CD14-positive monocyte (primary cell): Measurements from ENCODE around the gene RGCC. TPM values are rescaled to one million over a fixed set of nuclear protein-coding genes. Genes with fewer than 3 reads are reported as not detected.

Experiments
- DNase-seq, 3 donors: peaks; one replicate each; pipeline ENCODE4 v3.0.0-alpha.2; 2011 to 2022
- H2AFZ ChIP-seq: 2 replicates; pipeline ENCODE4 v1.6.0; 2012; ENCODE audit warnings: mild to moderate bottlenecking, low read depth, low read length, inconsistent platforms; ENCODE audit not compliant: insufficient read depth, poor library complexity, severe bottlenecking
- H3K27ac ChIP-seq, 2 donors: 1 replicate in 1 of 2; 2 replicates in 1 of 2; pipeline ENCODE4 v1.5.1; 2012 to 2013; ENCODE audit warnings: low read length in 2 of 2, control low read depth in 1 of 2, inconsistent platforms in 1 of 2, low read depth in 1 of 2, mild to moderate bottlenecking in 1 of 2
- H3K27me3 ChIP-seq, 2 donors: one replicate each; pipeline versions ENCODE4 v1.6.0 to v1.6.1; 2011 to 2013; ENCODE audit warnings: low read length in 2 of 2; ENCODE audit not compliant: control insufficient read depth in 2 of 2, insufficient read depth in 2 of 2
- H3K36me3 ChIP-seq, 2 donors: replicated peaks in 1 of 2; 1 replicate in 1 of 2; 2 replicates in 1 of 2; pipeline versions ENCODE4 v1.5.1 to v1.6.1; 2012 to 2013; ENCODE audit warnings: low read length in 2 of 2, control low read depth in 1 of 2, inconsistent platforms in 1 of 2, mild to moderate bottlenecking in 1 of 2; ENCODE audit not compliant: insufficient read depth in 2 of 2, control insufficient read depth in 1 of 2
- H3K4me1 ChIP-seq, 2 donors: 1 replicate in 1 of 2; 2 replicates in 1 of 2; pipeline versions ENCODE4 v1.5.1 to v1.6.1; 2012 to 2013; ENCODE audit warnings: low read length in 2 of 2, control low read depth in 1 of 2, inconsistent platforms in 1 of 2, mild to moderate bottlenecking in 1 of 2, moderate library complexity in 1 of 2; ENCODE audit not compliant: insufficient read depth in 2 of 2, control insufficient read depth in 1 of 2
- H3K4me2 ChIP-seq: replicated peaks from 2 replicates; pipeline ENCODE3; 2012; ENCODE audit warnings: low read length, moderate library complexity, mild to moderate bottlenecking; ENCODE audit not compliant: poor library complexity, severe bottlenecking; ENCODE audit errors: extremely low read depth
- H3K4me3 ChIP-seq, 3 experiments: fragments of 200-600 bp in 1 of 3; sonication (generic) in 1 of 3; replicated peaks in 1 of 3; 1 replicate in 2 of 3; 2 replicates in 1 of 3; pipeline ENCODE4 v1.5.1; 2011 to 2013; ENCODE audit warnings: low read length in 3 of 3, mild to moderate bottlenecking in 3 of 3, control low read depth in 2 of 3, low read depth in 2 of 3, inconsistent platforms in 1 of 3, moderate library complexity in 1 of 3
- H3K79me2 ChIP-seq: 2 replicates; pipeline ENCODE4 v1.6.0; 2012; ENCODE audit warnings: mild to moderate bottlenecking, control low read depth, inconsistent platforms, low read length, moderate library complexity; ENCODE audit not compliant: insufficient read depth
- H3K9ac ChIP-seq: 2 replicates; pipeline ENCODE4 v1.6.0; 2017; ENCODE audit warnings: low read length, mild to moderate bottlenecking; ENCODE audit not compliant: insufficient read depth, poor library complexity, severe bottlenecking
- H3K9me3 ChIP-seq, 2 donors: replicated peaks in 1 of 2; 1 replicate in 1 of 2; 2 replicates in 1 of 2; pipeline versions ENCODE4 v1.5.1 to v1.6.1; 2012 to 2013; ENCODE audit warnings: low read length in 2 of 2, control low read depth in 1 of 2; ENCODE audit not compliant: control insufficient read depth in 1 of 2, insufficient read depth in 1 of 2
- H4K20me1 ChIP-seq: 2 replicates; pipeline ENCODE4 v1.6.0; 2012; ENCODE audit warnings: mild to moderate bottlenecking, low read length, control low read depth, moderate library complexity; ENCODE audit not compliant: insufficient read depth
- H3K27ac Mint-ChIP-seq, 7 donors: one replicate each; pipeline ENCODE4 v1.8.0; 2020; ENCODE audit warnings: mild to moderate bottlenecking in 7 of 7, mixed read lengths in 7 of 7, moderate library complexity in 6 of 7, inconsistent platforms in 2 of 7
- H3K27me3 Mint-ChIP-seq, 3 donors: one replicate each; pipeline ENCODE4 v1.8.0; 2021 to 2022; ENCODE audit warnings: low read depth in 3 of 3, mild to moderate bottlenecking in 3 of 3, mixed read lengths in 3 of 3, moderate library complexity in 3 of 3, inconsistent platforms in 1 of 3
- H3K36me3 Mint-ChIP-seq, 2 donors: one replicate each; pipeline ENCODE4 v1.8.0; 2020; ENCODE audit warnings: mixed read lengths in 2 of 2, inconsistent platforms in 1 of 2, mild to moderate bottlenecking in 1 of 2
- H3K4me1 Mint-ChIP-seq: one replicate; pipeline ENCODE4 v1.8.0; 2020; ENCODE audit warnings: mild to moderate bottlenecking, mixed read lengths
- H3K4me3 Mint-ChIP-seq, 2 donors: one replicate each; pipeline ENCODE4 v1.8.0; 2020; ENCODE audit warnings: mild to moderate bottlenecking in 2 of 2, mixed read lengths in 2 of 2, moderate library complexity in 1 of 2
- H3K9me3 Mint-ChIP-seq, 7 donors: one replicate each; pipeline ENCODE4 v1.8.0; 2020 to 2022; ENCODE audit warnings: mixed read lengths in 7 of 7, mild to moderate bottlenecking in 6 of 7, moderate library complexity in 6 of 7, inconsistent platforms in 2 of 7
- WGBS: methylation state at CpG from one replicate; pipeline ENCODE4 v1.1.5; 2013; ENCODE audit warnings: missing lambda C conversion rate; ENCODE audit not compliant: insufficient coverage; 5-methylcytosine and 5-hydroxymethylcytosine counted together
- intact Hi-C, 2 donors: fragments of 100-400 bp; cut with micrococcal nuclease; formaldehyde crosslinking; loops; one replicate each; pipeline versions ENCODE4 v1.15.0 to v1.15.1; 2023
- polyA plus RNA-seq, 3 donors: library from polyadenylated mRNA; depleted of rRNA in 1 of 3; unstranded in 2 of 3; stranded (reverse) in 1 of 3; fragments of 300-500 nt in 2 of 3; fragments of >200 nt in 1 of 3; fragmentation: Illumina TruSeq in 2 of 3; gene quantifications; 1 replicate in 2 of 3; 2 replicates in 1 of 3; pipeline ENCODE4 v1.2.3, GENCODE V29; 2012 to 2021
- TF ChIP-seq, protein P1 (sequence below): fragments of 200-600 bp; IDR thresholded peaks from one replicate; pipeline ENCODE4 v1.8.0; 2022; ENCODE audit warnings: antibody characterized with exemption, mild to moderate bottlenecking

Gene RGCC
- polyA plus RNA-seq, 3 donors, result 4.3 to 49.5 (median 26.0) TPM

DNA sequence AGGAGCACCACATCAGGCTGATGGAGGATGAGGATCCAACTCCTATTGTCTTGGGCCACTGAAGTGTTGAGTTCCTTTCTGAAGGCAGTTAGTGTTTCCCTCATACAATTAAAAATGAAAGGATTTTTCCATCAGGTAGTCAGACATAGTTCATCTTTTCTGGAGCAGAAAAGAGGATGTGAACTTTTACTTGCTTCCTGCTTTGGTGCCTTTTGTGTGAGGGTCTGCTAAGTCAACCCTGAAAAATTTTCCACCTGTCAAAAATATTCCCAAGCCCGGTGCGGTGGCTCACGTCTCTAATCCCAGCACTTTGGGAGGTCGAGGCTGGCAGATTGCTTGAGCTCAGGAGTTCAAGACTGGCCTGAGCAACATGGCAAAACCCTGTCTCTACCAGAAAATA, 43.9 kb downstream of the RGCC start:
- H3K27ac ChIP-seq, result no peak overlapping the region
- H3K9ac ChIP-seq, result no peak overlapping the region
- no peaks in the 10 kb centered on the region for H4K20me1 ChIP-seq
- peaks cover 0 to 7% of the 10 kb centered on the region in 2 donors for H3K9me3 ChIP-seq
- DNase-seq, result peak in 1 of 3 donors; percentile 36
- no peaks in the 10 kb centered on the region for H3K36me3 ChIP-seq
- no peak overlapping the region for H3K4me3 Mint-ChIP-seq
- H3K4me1 Mint-ChIP-seq, result peaks cover 24% of the 10 kb centered on the region
- no peaks in the 10 kb centered on the region for H3K79me2 ChIP-seq
- WGBS, result 14% methylated on average over 3 of the region's 4 CpGs
- TF ChIP-seq, protein P1, sequence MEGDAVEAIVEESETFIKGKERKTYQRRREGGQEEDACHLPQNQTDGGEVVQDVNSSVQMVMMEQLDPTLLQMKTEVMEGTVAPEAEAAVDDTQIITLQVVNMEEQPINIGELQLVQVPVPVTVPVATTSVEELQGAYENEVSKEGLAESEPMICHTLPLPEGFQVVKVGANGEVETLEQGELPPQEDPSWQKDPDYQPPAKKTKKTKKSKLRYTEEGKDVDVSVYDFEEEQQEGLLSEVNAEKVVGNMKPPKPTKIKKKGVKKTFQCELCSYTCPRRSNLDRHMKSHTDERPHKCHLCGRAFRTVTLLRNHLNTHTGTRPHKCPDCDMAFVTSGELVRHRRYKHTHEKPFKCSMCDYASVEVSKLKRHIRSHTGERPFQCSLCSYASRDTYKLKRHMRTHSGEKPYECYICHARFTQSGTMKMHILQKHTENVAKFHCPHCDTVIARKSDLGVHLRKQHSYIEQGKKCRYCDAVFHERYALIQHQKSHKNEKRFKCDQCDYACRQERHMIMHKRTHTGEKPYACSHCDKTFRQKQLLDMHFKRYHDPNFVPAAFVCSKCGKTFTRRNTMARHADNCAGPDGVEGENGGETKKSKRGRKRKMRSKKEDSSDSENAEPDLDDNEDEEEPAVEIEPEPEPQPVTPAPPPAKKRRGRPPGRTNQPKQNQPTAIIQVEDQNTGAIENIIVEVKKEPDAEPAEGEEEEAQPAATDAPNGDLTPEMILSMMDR, result no peak
- peak overlapping the region in 5 of 7 donors; percentile 3 to 46 (median 28) for H3K27ac Mint-ChIP-seq
- no peak overlapping the region for H3K4me3 ChIP-seq
- peaks cover 5 to 16% (median 8%) of the 10 kb centered on the region in 7 donors for H3K9me3 Mint-ChIP-seq
- H3K36me3 Mint-ChIP-seq, result no peaks in the 10 kb centered on the region
- no peaks in the 10 kb centered on the region for H3K27me3 ChIP-seq
- H3K4me2 ChIP-seq, result no peak overlapping the region
- H3K27me3 Mint-ChIP-seq, result peaks cover under 1 to 4% (median 1%) of the 10 kb centered on the region in 3 donors
- intact Hi-C loops, result no loop called here
- H2AFZ ChIP-seq, result no peak overlapping the region
- H3K4me1 ChIP-seq, result peaks cover 12 to 20% of the 10 kb centered on the region in 2 donors

- peaks cover 0 to 7% of the 10 kb centered on the region in 2 donors for H3K9me3 ChIP-seq
- H3K79me2 ChIP-seq, result no peaks in the 10 kb centered on the region
- Mint-ChIP-seq H3K36me3 (no peaks in the 10 kb centered on the region), H3K9me3 (peaks cover 5 to 19% (median 8%) of the 10 kb centered on the region in 7 donors), H3K27ac (no peak overlapping the region), H3K27me3 (peaks cover 0 to 1% (median 0%) of the 10 kb centered on the region in 3 donors), H3K4me1 (peaks cover 21% of the 10 kb centered on the region), H3K4me3 (no peak overlapping the region)
- H3K36me3 ChIP-seq, result no peaks in the 10 kb centered on the region
- H3K4me1 ChIP-seq, result peaks cover 12 to 20% of the 10 kb centered on the region in 2 donors
- no peaks in the 10 kb centered on the region for H3K27me3 ChIP-seq
- no peak overlapping the region for H2AFZ ChIP-seq
- TF ChIP-seq, protein P1, result no peak
- intact Hi-C loops, result no loop called here
- WGBS, result 98% methylated on average over 5 of the region's 5 CpGs
- H3K27ac ChIP-seq, result no peak overlapping the region
- DNase-seq, result no peak
- H4K20me1 ChIP-seq, result no peaks in the 10 kb centered on the region
- no peak overlapping the region for H3K4me2 ChIP-seq
- no peak overlapping the region for H3K4me3 ChIP-seq
- no peak overlapping the region for H3K9ac ChIP-seq
Observed at GRCh38 chr13:41502031-41502430, 44.7 kb downstream of the RGCC start.
